ENCODE data around the gene DAND5. TPM values are rescaled to one million over a fixed set of nuclear protein-coding genes. Genes with fewer than 3 reads are reported as not detected.

DAND5 gene
- total RNA-seq, 3 donors from 2014 or later, result not detected

DNA sequence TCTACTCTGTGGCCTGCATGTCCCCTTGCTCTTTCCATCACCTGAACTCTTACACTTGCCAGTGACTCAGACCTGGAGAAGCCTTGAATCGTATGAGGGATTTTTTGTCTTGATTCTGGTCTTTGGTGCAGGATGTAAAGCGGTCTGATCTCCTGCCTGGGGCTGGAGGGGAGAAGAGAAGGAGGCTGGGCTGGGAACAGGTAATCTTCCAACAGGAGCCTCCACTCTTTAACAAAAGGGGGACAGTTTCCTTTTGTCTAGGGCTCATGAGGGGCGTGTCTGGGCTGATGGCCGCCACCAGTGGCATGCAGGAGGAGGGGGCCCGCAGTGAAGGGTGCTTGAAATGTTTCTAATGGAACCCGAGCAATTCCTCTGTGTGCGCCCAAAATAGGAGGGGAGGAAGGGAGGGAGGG lies 50.6 kb downstream of the DAND5 start:
- H3K4me3 Mint-ChIP-seq, result no peak overlapping the region
- DNase-seq (no peak), ATAC-seq (no peak)
- H3K36me3 Mint-ChIP-seq (ENCODE audit: insufficient read depth), result peaks cover 2% of the 10 kb centered on the region
- peaks cover 39% of the 10 kb centered on the region for H3K27me3 Mint-ChIP-seq (ENCODE audit: low read depth)
- H3K9me3 Mint-ChIP-seq, result no peaks in the 10 kb centered on the region
- peaks cover 15% of the 10 kb centered on the region for H3K4me1 Mint-ChIP-seq (ENCODE audit: low read depth)

DNA sequence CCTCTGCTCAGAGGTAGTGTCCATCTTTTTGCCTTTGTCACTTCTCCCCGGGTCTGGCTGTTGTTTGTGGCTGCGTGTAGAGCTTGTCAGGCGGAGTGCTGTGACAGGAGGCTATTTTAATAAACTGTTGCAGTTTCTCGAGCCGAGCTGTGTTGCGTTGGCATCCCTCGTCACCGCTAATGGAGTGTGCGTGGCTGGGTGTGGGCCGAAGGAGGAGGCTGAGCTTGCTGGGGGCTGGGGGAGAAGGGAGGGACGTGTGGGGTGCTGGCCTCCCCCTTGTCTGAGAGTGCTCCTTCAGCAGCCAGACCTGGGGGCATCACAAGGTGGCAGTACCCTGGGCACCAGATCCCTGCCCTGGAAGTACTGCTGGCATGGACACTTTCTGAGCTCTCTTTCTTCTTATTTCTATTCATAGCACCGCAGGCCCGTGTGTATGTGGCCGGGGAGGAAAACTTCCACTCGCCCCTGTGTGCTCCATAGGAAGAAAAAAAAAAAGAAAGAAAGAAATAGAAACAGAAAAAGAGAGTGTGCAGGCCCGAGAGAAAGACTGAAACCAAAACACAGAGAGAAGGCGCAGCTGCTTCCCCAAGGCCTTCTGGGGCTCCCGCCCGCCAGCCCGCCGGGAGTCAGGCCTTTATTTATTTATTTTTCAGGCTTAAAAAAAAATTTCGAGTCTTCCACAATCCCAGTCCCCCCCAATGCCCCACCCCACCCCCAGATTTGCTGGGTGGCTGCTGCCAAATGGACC lies 52.9 kb downstream of the DAND5 start:
- Mint-ChIP-seq H3K36me3 (ENCODE audit: insufficient read depth) (peaks cover 10% of the 10 kb centered on the region), H3K9me3 (no peaks in the 10 kb centered on the region), H3K4me3 (peak overlapping the region; percentile 50), H3K27me3 (ENCODE audit: low read depth) (peaks cover 40% of the 10 kb centered on the region), H3K4me1 (ENCODE audit: low read depth) (peaks cover 15% of the 10 kb centered on the region)
- no peak for ATAC-seq
- no peak for DNase-seq

DNA sequence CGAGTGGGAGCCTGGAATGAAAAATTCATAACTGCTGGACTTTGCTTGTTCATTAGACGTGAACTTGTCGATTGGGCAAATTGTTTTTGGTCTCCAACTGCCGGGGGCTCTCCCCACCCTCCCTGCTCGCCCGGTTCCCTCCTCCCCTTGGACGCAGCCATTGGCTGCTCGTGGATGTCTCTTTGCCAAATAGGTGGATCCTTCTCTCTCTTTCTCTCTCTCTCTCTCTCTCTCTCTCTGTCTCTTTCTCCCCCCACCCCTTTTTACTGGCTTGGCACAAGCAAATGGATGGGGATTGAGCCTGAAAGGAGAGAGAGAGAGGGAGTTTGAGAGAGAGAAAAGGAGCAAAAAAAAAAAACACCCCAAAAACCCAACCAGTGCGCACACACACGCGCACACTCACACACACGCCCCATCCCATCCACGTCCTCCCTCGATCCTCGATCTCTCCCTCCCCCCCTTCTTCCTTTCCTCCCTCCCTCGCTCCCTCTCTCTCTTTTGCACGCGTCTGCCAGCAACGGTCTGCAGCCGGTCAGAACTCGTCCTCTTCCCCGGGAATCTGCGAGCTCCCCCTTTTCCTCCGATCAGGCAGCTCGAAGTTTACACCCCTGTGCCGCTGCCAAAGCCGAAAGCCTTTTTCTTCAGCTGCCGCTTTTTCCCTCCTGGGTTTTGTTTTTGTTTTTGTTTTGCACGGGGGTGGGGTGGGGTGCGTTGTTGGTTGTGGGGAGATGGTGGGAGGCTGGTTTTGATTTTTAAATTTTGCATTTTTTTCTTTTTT lies 53.7 kb downstream of the DAND5 start:
- Mint-ChIP-seq H3K9me3 (no peaks in the 10 kb centered on the region), H3K4me1 (ENCODE audit: low read depth) (peaks cover 15% of the 10 kb centered on the region), H3K36me3 (ENCODE audit: insufficient read depth) (peaks cover 10% of the 10 kb centered on the region), H3K4me3 (peak overlapping the region; percentile 62), H3K27me3 (ENCODE audit: low read depth) (peaks cover 34% of the 10 kb centered on the region)
- ATAC-seq (peak in 1 of 2 donors; percentile 14), DNase-seq (no peak)

DNA sequence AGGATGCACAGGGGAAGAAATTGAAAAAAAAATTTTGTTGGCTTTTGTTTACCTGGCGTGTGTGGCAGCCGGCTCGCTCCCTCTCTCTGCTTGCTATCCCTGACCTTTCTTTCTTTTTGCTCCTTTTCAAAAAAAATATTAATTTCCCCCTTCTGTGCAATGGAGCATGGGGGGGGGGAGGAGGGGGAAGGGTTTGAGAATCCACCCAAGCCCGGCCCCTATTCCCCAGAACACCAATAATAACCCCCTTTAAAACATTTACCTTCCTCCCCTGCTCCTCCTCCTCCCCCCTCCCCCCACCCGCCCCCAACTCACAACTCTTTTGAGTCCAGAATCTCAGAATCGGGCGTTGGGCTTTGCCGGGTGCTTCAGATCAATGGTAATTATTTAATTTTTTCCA lies 54.3 kb downstream of the DAND5 start:
- H3K4me3 Mint-ChIP-seq, result peak overlapping the region; percentile 62
- peaks cover 15% of the 10 kb centered on the region for H3K4me1 Mint-ChIP-seq (ENCODE audit: low read depth)
- peaks cover 34% of the 10 kb centered on the region for H3K27me3 Mint-ChIP-seq (ENCODE audit: low read depth)
- ATAC-seq (no peak), DNase-seq (no peak)
- peaks cover 10% of the 10 kb centered on the region for H3K36me3 Mint-ChIP-seq (ENCODE audit: insufficient read depth)
- H3K9me3 Mint-ChIP-seq, result no peaks in the 10 kb centered on the region

Other genes with a start within 250 kb of the DAND5 start
- gene TNPO2, start 245.6 kb upstream of the DAND5 start, total RNA-seq, result 100 to 1,000 TPM; 223 to 236 (median 232) TPM
- 100 to 1,000 TPM; 223 to 251 (median 235) TPM for gene TRIR, start 234.9 kb upstream of the DAND5 start, total RNA-seq
- gene GET3, start 232.1 kb upstream of the DAND5 start, total RNA-seq, result 10 to 100 TPM; 92.8 to 95.1 (median 93.8) TPM
- not detected for gene BEST2, start 217.8 kb upstream of the DAND5 start, total RNA-seq
- gene HOOK2, start 194.0 kb upstream of the DAND5 start, total RNA-seq, result 1 to 10 TPM; 5.9 to 8.4 (median 6.0) TPM
- gene JUNB, start 178.1 kb upstream of the DAND5 start, total RNA-seq, result 100 to 1,000 TPM; 261 to 295 (median 287) TPM
- gene PRDX2, start 167.8 kb upstream of the DAND5 start, total RNA-seq, result 100 to 1,000 TPM; 185 to 224 (median 211) TPM
- gene THSD8, start 167.5 kb upstream of the DAND5 start, total RNA-seq, result 10 to 100 TPM; 10.3 to 18.8 (median 12.6) TPM
- 10 to 100 TPM; 32.3 to 42.7 (median 39.1) TPM for gene RNASEH2A, start 163.0 kb upstream of the DAND5 start, total RNA-seq
- gene RTBDN, start 135.0 kb upstream of the DAND5 start, total RNA-seq, result not detected
- gene MAST1, start 131.1 kb upstream of the DAND5 start, total RNA-seq, result 1 to 10 TPM in 1 of 3 donors, under 1 TPM in 2; 0.37 to 1.0 (median 0.38) TPM
- 10 to 100 TPM; 14.3 to 19.5 (median 15.9) TPM for gene DNASE2, start 88.1 kb upstream of the DAND5 start, total RNA-seq
- under 1 TPM; 0.55 to 0.92 (median 0.68) TPM for gene KLF1, start 82.4 kb upstream of the DAND5 start, total RNA-seq
- gene GCDH, start 78.4 kb upstream of the DAND5 start, total RNA-seq, result 10 to 100 TPM; 60.1 to 85.8 (median 72.8) TPM
- under 1 TPM; 0.53 to 0.91 (median 0.87) TPM for gene SYCE2, start 50.3 kb upstream of the DAND5 start, total RNA-seq
- 100 to 1,000 TPM; 345 to 368 (median 368) TPM for gene FARSA, start 35.9 kb upstream of the DAND5 start, total RNA-seq
- 1,000 to 10,000 TPM; 1,489 to 1,621 (median 1,575) TPM for gene CALR, start 31.0 kb upstream of the DAND5 start, total RNA-seq
- gene RAD23A, start 23.7 kb upstream of the DAND5 start, total RNA-seq, result 100 to 1,000 TPM; 256 to 265 (median 264) TPM
- 10 to 100 TPM; 60.5 to 65.2 (median 61.8) TPM for gene GADD45GIP1, start 12.4 kb upstream of the DAND5 start, total RNA-seq
- 10 to 100 TPM; 11.1 to 20.4 (median 16.1) TPM for gene NFIX, start 25.9 kb downstream of the DAND5 start, total RNA-seq
- 1 to 10 TPM; 1.9 to 3.0 (median 2.9) TPM for gene LYL1, start 133.3 kb downstream of the DAND5 start, total RNA-seq
- 100 to 1,000 TPM; 240 to 248 (median 246) TPM for gene TRMT1, start 147.2 kb downstream of the DAND5 start, total RNA-seq
- gene NACC1, start 148.7 kb downstream of the DAND5 start, total RNA-seq, result 100 to 1,000 TPM; 127 to 137 (median 134) TPM
- 10 to 100 TPM; 64.5 to 66.0 (median 65.4) TPM for gene STX10, start 180.8 kb downstream of the DAND5 start, total RNA-seq
- gene IER2, start 180.8 kb downstream of the DAND5 start, total RNA-seq, result 100 to 1,000 TPM in 2 of 3 donors, 10 to 100 TPM in 1; 99.4 to 113 (median 110) TPM

Data from activated T-cell treated with anti-CD3 and anti-CD28 coated beads, Interleukin-2, amount 50 U/mL, for 4 hours (primary cell).